Stimulated activated CD4-positive, alpha-beta T cell treated with anti-CD3 and anti-CD28 coated beads, Interleukin-4, amount 100 ng/mL, for 4 hours (primary cell): ENCODE data around the gene MESD.
"Not testable (repeated sequence)": the region's sequence is repeated elsewhere in the genome, so short reads cannot be mapped to it uniquely, and the experiment has no call there.

Source experiments
- DNase-seq, 2 experiments: peaks; one replicate each; pipeline ENCODE4 v3.0.0-alpha.2; 2020

MESD gene

GRCh38 chr15:80988148-80988796 lies 1.3 kb downstream of the MESD start:
- no peak for DNase-seq

- DNase-seq, result no peak
These were observed 3.1 kb downstream of the MESD start for GRCh38 chr15:80986487-80986886.

GRCh38 chr15:80985981-80986380 lies 3.6 kb downstream of the MESD start:
- DNase-seq, result no peak

- no peak for DNase-seq
These were observed 4.8 kb downstream of the MESD start for GRCh38 chr15:80984856-80985255.

GRCh38 chr15:80982839-80983238 lies 6.8 kb downstream of the MESD start:
- DNase-seq, result no peak

- DNase-seq, result no peak
These were observed 7.4 kb downstream of the MESD start for GRCh38 chr15:80982205-80982604.

- DNase-seq, result no peak
These were observed 9.9 kb downstream of the MESD start for GRCh38 chr15:80979538-80980200.

- DNase-seq, result no peak
These were observed 10.8 kb downstream of the MESD start for GRCh38 chr15:80978685-80979329.

- peak in 1 of 2 experiments; percentile 19 for DNase-seq
These were observed 12.0 kb downstream of the MESD start for GRCh38 chr15:80977627-80978036.

- DNase-seq, result no peak
These were observed 12.8 kb downstream of the MESD start for GRCh38 chr15:80976851-80977250.

- no peak for DNase-seq
These were observed 14.7 kb downstream of the MESD start for GRCh38 chr15:80974914-80975313.

- no peak for DNase-seq
These were observed 17.3 kb downstream of the MESD start for GRCh38 chr15:80972276-80972675.

GRCh38 chr15:80971143-80971542 lies 18.5 kb downstream of the MESD start:
- DNase-seq, result no peak

GRCh38 chr15:80970658-80971057 lies 19.0 kb downstream of the MESD start:
- DNase-seq, result no peak

- peak; percentile 36 to 50 for DNase-seq
These were observed 19.5 kb downstream of the MESD start for GRCh38 chr15:80970018-80970657.

- DNase-seq, result no peak
These were observed 20.3 kb downstream of the MESD start for GRCh38 chr15:80969316-80969715.

- no peak for DNase-seq
These were observed 21.6 kb downstream of the MESD start for GRCh38 chr15:80967991-80968510.

- DNase-seq, result no peak
These were observed 22.2 kb downstream of the MESD start for GRCh38 chr15:80967451-80967850.

GRCh38 chr15:80966431-80967197 lies 23.0 kb downstream of the MESD start:
- no peak for DNase-seq

- not testable (repeated sequence) for DNase-seq
These were observed 24.2 kb downstream of the MESD start for GRCh38 chr15:80965454-80965853.

- DNase-seq, result no peak
These were observed 30.7 kb downstream of the MESD start for GRCh38 chr15:80958818-80959495.

GRCh38 chr15:80957976-80958375 lies 31.6 kb downstream of the MESD start:
- no peak for DNase-seq
